ENCODE data around the gene KCNB1. TPM values are rescaled to one million over a fixed set of nuclear protein-coding genes. Genes with fewer than 3 reads are reported as not detected.

The KCNB1 gene
- total RNA-seq, 2 donors from 2014 or later: not detected

DNA sequence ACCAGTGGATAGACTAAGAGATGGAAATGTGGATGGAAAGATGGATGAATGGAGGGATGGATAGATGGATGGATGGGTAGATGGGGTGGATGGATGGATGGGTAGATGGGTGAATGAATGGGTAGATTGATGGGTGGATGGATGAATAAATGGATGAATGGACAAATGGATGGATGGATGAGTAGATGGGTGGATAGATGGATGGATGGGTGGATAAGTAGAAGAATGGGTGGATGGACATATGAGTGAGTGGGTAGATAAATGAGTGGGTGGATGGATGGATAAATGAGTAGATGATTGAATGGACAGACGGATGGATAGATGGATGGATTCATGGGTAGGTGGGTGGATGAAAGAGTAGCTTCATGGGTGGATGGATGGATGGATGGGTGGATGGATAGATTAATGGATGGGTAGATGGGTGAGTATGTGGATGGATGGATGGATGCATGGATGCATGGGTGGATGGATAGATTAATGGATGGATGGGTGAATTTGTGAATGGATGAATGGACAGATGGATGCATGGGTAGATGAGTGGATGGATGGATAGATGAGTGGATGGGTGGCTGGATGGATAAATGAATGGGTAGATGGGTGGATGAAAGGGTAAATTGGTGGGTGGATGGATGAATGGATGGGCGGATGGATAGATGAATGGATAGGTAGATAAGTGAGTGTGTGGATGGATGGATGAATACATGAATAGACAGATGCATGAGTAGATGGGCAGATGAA, 29.5 kb upstream of the KCNB1 start:
- no peak overlapping the region for H3K27ac Mint-ChIP-seq
- H3K36me3 Mint-ChIP-seq (ENCODE audit: low read depth): no peaks in the 10 kb centered on the region
- peaks cover 26% of the 10 kb centered on the region for H3K27me3 Mint-ChIP-seq
- H3K4me1 Mint-ChIP-seq: peaks cover 3% of the 10 kb centered on the region
- no peak overlapping the region for H3K4me3 Mint-ChIP-seq
- no peaks in the 10 kb centered on the region for H3K9me3 Mint-ChIP-seq
- ATAC-seq (replicated peaks): no peak

DNA sequence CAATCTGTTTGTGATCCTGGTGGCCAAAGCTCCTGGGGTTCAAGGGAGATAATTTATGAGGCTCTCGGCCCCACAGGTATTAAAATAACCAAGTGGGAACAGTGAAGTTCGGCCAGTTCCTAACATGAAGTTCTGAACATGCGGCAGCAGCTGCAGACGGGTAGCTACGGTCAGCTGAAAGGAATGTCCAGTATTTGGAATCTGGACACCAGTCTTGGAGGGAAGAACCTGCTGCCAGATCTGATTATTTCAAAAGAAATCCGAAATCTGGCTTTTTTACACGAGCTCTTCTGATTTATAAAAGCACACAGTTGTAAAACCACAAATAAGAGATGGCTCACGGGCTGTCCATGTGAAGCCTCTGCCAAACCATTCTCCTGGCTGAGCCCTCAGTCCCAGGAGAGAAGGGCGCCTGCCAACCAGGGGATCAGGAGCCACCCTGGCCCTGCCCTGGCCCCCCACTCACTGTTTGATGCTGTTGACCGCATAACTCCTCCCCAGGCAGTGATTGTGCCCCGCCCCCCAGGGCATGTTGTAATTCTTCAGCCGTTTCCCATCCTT, 28.2 kb upstream of the KCNB1 start:
- no peaks in the 10 kb centered on the region for H3K36me3 Mint-ChIP-seq (ENCODE audit: low read depth)
- H3K4me3 Mint-ChIP-seq: no peak overlapping the region
- no peak for ATAC-seq (replicated peaks)
- H3K27me3 Mint-ChIP-seq: peaks cover 33% of the 10 kb centered on the region
- H3K9me3 Mint-ChIP-seq: no peaks in the 10 kb centered on the region
- H3K4me1 Mint-ChIP-seq: peaks cover 3% of the 10 kb centered on the region
- H3K27ac Mint-ChIP-seq: no peak overlapping the region

DNA sequence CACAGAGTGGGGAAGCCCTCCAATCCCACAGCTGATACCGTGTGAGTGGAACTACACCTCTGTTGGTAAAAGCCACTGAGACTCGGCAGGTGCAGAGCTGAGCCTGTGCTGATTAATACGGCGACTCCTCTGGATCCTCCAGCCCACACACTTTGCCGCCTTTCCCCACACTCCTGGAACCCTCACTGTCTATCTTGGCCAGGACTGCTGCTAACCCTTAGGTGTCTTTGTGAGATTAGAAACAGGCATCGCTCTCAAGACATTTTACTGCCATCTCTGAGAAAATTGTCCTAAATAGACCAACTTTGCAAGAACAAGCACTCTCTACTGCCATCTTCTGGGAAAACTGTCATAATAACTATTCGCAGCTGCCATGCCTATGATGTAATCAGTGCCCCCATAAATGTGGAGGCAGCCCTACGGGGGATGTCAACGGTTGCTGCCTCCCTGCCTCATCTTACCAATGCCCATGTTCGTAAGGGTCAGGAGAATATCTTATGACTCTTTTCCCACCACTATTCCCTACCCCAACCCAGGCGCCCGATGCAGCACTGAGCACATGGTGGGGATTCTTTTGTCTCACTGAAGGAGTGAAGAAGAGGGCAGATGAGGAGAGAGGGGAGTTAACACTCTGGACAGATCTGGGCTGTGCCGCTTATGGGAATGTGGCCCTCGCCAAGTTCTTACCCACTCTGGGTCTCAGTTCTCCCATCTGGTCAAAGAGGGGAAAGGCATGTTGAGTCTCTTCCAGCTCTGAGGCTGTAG, 26.1 kb upstream of the KCNB1 start:
- Mint-ChIP-seq H3K27me3 (peaks cover 26% of the 10 kb centered on the region), H3K27ac (no peak overlapping the region), H3K9me3 (no peaks in the 10 kb centered on the region), H3K4me3 (no peak overlapping the region), H3K4me1 (peaks cover 3% of the 10 kb centered on the region), H3K36me3 (ENCODE audit: low read depth) (no peaks in the 10 kb centered on the region)
- peak; percentile 39 for ATAC-seq (replicated peaks)

DNA sequence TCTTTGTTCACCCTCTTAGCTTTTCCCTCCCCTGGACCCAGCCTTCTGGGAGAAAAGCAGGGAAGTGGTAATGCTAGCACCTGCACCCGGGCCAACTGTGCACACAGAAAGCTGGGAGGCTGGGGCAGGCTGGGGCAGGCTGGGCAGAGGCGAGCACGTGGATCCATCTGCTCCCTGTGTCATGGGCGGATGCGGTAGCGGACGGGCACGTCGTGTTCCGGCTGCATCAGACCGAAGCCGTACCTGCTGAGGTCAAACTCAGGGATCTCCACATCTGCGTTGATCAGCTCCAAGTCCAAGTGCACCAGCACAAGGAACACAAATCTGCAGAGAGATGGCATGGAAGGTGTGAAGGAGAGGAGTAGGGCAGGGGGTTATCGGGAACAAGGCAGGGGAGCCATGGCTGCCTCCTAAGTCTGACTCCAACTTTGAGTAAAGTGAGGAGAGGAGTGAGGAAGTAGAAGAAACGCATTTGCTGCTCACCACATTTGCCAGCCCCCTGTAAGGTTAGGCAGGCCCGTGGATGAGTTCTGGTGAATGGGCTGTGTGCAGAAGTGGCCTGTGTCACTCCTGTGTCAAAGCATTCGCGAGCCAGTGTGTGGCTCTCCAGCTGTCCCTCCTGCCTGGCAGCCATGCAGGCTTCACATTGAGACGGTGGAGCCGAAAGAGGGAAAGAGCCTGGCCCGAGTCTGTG, 25.4 kb upstream of the KCNB1 start:
- no peak for ATAC-seq (replicated peaks)

DNA sequence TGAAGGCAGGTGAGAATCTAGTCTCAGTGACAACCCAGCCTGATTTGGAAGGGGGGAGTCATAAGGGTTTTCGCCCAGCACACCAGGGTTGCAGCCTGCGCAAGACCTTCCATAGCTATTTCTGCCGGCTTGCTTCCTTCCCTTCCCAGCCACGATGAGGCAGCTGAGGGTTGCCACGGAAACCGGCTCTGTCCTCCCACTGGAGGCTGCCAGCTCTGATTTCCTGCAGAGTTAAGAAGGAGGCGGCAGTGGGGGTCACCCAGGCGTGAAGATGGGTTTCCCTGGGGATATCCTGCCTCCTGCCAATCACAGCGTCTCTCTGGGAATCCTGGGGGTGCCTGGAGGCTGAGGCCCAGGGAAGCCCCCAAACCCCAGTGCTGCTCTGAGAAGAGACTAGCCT, 23.1 kb upstream of the KCNB1 start:
- peaks cover 32% of the 10 kb centered on the region for H3K27me3 Mint-ChIP-seq
- no peak overlapping the region for H3K27ac Mint-ChIP-seq
- no peaks in the 10 kb centered on the region for H3K9me3 Mint-ChIP-seq
- H3K36me3 Mint-ChIP-seq (ENCODE audit: low read depth): no peaks in the 10 kb centered on the region
- peaks cover 3% of the 10 kb centered on the region for H3K4me1 Mint-ChIP-seq
- H3K4me3 Mint-ChIP-seq: no peak overlapping the region
- no peak for ATAC-seq (replicated peaks)

More for the DNA sequence above, 25.4 kb upstream of the KCNB1 start:
- no peaks in the 10 kb centered on the region for H3K36me3 Mint-ChIP-seq (ENCODE audit: low read depth)
- peaks cover 28% of the 10 kb centered on the region for H3K27me3 Mint-ChIP-seq
- no peak overlapping the region for H3K4me3 Mint-ChIP-seq
- no peaks in the 10 kb centered on the region for H3K9me3 Mint-ChIP-seq
- peaks cover 3% of the 10 kb centered on the region for H3K4me1 Mint-ChIP-seq
- H3K27ac Mint-ChIP-seq: no peak overlapping the region

DNA sequence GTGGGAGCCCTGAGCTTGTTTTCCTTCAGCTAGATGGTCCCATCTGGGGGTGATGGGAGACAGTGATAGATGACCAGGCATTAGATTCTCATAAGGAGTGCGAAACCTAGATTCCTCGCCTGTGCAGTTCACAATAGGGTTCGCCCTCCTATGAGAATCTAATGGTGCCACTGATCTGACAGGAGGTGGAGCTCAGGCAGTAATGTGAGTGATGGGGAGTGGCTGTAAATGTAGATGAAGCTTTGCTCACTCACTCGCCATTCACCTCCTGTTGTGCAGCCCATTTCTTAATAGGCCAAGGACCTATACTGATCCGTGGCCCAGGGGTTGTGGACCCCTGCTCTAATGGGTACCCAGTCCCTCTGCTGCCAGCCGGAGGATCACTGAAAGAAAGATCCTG, 20.7 kb upstream of the KCNB1 start:
- H3K4me1 Mint-ChIP-seq: no peaks in the 10 kb centered on the region
- peaks cover 25% of the 10 kb centered on the region for H3K27me3 Mint-ChIP-seq
- H3K9me3 Mint-ChIP-seq: no peaks in the 10 kb centered on the region
- H3K27ac Mint-ChIP-seq: no peak overlapping the region
- no peak for ATAC-seq (replicated peaks)
- no peak overlapping the region for H3K4me3 Mint-ChIP-seq
- no peaks in the 10 kb centered on the region for H3K36me3 Mint-ChIP-seq (ENCODE audit: low read depth)

DNA sequence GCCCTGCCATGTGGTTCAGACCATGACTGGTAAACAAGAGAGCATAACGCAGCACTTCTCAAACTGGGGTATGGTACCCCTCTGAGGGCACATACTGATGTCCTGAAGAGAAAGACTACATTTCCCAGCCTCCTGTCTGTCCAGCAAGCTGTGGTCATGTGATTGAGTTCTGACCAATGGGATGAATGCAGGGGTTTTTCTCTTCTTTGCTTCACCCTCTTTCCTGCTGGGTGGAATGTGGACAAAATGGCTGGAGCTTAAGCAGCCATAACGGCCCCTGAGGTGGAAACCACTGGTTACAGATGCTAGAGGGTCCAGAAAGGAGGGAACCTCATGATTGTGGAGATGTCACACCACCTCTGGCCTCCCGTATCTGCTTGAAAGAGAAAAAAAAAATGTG, 19.4 kb upstream of the KCNB1 start:
- ATAC-seq (replicated peaks): no peak
- Mint-ChIP-seq H3K9me3 (no peaks in the 10 kb centered on the region), H3K4me1 (no peaks in the 10 kb centered on the region), H3K27me3 (peaks cover 26% of the 10 kb centered on the region), H3K36me3 (ENCODE audit: low read depth) (no peaks in the 10 kb centered on the region), H3K4me3 (no peak overlapping the region), H3K27ac (no peak overlapping the region)

DNA sequence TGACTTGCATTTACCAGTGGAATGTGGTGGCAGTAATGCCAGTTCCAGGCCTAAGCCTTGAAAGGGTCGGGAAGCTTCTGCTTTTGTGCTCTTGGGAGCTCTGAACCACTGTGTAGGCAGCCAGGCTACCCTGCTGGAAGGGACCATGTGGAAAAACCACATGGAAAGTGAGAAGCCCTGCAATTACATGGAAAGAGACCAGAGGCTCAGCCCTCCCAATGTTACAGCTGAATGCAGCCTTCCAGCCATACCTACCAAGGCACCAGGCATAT, 14.9 kb upstream of the KCNB1 start:
- Mint-ChIP-seq H3K4me3 (no peak overlapping the region), H3K9me3 (no peaks in the 10 kb centered on the region), H3K4me1 (no peaks in the 10 kb centered on the region), H3K27ac (no peak overlapping the region), H3K27me3 (peaks cover 29% of the 10 kb centered on the region), H3K36me3 (ENCODE audit: low read depth) (no peaks in the 10 kb centered on the region)
- no peak for ATAC-seq (replicated peaks)

DNA sequence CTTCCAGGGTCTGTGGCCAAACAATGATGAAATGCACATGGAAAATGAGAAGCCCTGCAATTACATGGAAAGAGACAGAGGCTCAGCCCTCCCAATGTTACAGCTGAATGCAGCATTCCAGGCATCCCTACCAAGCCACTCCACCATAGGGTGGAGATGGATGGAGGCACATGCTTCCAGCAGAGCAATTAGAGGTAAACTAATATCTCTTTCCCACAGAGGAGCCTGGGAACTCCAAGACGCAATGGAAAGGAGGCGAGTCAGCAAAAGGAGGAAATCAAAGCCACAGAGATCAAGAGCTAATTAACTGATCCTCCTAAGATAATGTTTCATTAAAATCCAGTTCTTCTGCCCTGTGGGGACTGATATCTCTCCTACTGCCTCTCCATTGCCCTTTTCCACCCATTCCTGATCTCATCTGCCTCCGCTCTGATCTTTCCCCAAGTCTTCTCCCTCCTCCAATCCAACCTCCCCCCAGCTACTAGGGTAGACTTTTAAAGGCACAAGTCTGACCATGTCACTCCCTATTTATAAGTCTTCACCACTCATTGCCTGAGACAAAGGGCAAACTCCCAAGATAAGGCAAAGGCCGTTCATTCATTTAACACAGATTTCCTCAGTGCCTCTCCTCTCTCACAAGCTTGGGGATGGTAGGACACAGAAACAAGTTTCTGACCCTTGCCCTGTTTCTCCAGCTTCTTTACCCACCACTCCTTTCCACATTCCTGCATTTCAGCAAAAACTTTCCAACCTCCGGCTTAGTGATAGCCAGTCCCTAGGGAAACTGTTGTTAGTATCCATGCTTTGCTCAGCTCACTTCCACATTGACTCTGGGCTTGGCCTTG, 14.3 kb upstream of the KCNB1 start:
- no peaks in the 10 kb centered on the region for H3K9me3 Mint-ChIP-seq
- no peaks in the 10 kb centered on the region for H3K36me3 Mint-ChIP-seq (ENCODE audit: low read depth)
- H3K27me3 Mint-ChIP-seq: peaks cover 34% of the 10 kb centered on the region
- H3K4me1 Mint-ChIP-seq: no peaks in the 10 kb centered on the region
- no peak overlapping the region for H3K4me3 Mint-ChIP-seq
- ATAC-seq (replicated peaks): no peak
- no peak overlapping the region for H3K27ac Mint-ChIP-seq

DNA sequence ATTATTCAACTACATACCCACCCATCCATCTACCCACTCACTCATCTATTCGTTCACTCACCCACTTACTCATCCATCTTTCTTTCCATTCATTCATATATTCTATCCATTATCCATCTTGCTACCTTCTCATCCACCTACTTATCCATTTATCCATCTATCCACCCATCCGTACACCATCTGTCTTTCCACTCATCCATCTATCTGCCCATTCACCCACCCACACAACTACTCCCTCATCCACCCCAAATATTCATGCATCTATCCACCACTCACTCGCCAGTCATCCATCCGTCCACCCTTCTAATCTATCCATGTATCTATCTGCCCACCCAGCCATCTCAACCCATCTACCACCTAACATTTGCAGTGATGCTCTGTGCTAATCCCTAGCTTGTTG, 13.6 kb upstream of the KCNB1 start:
- Mint-ChIP-seq H3K36me3 (ENCODE audit: low read depth) (no peaks in the 10 kb centered on the region), H3K4me1 (no peaks in the 10 kb centered on the region), H3K27ac (no peak overlapping the region), H3K9me3 (no peaks in the 10 kb centered on the region), H3K27me3 (peaks cover 35% of the 10 kb centered on the region), H3K4me3 (no peak overlapping the region)
- no peak for ATAC-seq (replicated peaks)

DNA sequence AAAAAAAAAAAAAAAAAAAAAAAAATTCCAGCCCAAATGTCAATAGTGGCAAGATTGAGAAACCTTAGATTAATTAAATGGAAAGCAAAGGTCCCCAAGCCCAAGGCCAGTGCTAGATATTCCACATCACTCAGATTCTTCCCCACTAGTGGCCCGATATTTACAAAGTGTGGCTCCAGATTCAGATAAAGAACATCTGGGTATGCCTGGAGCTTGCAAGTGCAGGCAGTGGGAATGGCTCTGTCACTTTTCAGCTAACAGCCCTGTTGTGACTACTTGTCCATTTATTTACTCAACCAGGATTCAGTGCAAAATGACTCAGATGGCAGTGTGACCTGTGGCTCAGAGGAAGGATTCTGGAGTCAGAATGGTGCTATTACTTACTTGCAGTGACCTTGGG, 8.2 kb upstream of the KCNB1 start:
- no peak overlapping the region for H3K4me3 Mint-ChIP-seq
- H3K27ac Mint-ChIP-seq: no peak overlapping the region
- H3K9me3 Mint-ChIP-seq: peaks cover 9% of the 10 kb centered on the region
- peaks cover 48% of the 10 kb centered on the region for H3K27me3 Mint-ChIP-seq
- no peak for ATAC-seq (replicated peaks)
- H3K4me1 Mint-ChIP-seq: no peaks in the 10 kb centered on the region
- H3K36me3 Mint-ChIP-seq (ENCODE audit: low read depth): no peaks in the 10 kb centered on the region

DNA sequence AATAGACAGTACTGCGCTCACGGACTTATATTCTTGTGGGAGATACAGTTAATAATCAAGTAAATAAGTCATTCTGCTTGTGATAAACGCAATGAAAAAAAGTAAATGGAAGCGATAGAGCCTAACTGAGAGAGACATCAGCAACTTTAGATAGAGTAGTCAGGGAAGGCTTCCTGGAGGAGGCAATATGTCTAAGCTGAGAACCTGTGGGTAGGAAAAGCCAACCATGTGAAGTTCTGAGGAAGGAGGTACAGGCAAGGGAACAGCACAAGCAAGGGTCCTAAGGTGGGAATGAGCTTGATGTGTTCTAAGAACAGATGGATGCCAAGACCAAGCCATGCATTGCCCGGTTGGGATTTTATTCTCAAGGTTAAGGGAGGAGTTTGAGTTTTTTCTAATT, 7.2 kb upstream of the KCNB1 start:
- Mint-ChIP-seq H3K4me3 (no peak overlapping the region), H3K9me3 (peaks cover 9% of the 10 kb centered on the region), H3K36me3 (ENCODE audit: low read depth) (no peaks in the 10 kb centered on the region), H3K27ac (no peak overlapping the region), H3K4me1 (peaks cover under 1% of the 10 kb centered on the region), H3K27me3 (peaks cover 51% of the 10 kb centered on the region)
- no peak for ATAC-seq (replicated peaks)

DNA sequence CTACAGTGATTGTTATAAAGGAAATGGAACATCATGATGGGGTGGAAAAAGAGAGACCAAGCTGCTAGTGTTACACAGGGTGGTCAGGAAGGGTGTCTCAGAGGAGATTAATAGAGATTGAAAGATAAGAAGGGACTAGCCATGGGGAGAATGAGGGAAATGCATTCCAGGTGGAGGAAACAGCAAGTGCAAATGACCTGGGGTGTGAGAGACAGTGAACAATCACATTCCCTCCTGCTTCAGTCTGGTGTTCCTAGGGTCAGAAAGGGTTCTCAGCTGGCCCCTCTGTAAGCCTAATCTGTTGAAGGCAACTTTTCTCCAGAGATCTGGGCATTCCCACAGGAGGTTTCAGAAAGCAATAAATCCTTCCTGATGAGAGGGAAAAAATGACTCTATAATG, 3.6 kb upstream of the KCNB1 start:
- ATAC-seq (replicated peaks): no peak
- peaks cover 55% of the 10 kb centered on the region for H3K27me3 Mint-ChIP-seq
- no peak overlapping the region for H3K4me3 Mint-ChIP-seq
- no peaks in the 10 kb centered on the region for H3K36me3 Mint-ChIP-seq (ENCODE audit: low read depth)
- H3K4me1 Mint-ChIP-seq: peaks cover 7% of the 10 kb centered on the region
- H3K27ac Mint-ChIP-seq: no peak overlapping the region
- peaks cover 9% of the 10 kb centered on the region for H3K9me3 Mint-ChIP-seq

DNA sequence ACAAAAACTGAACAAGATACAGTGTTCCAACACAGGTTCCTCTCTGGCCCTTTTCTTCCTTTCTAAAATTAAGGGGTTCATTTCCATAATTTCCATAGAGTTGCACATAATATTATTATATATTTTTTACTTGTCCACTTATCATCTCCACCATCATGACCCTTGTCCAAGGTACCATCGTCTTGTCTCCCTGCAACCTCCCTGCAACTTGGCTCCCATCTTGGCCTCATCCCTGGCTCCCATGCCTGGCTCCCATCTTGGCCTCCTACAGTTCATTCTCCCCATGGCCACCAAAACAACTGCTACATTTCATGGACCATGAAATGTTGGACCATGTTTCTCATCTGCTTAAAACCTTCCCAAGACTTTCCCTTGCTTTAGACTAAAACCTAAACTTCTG, 3.1 kb upstream of the KCNB1 start:
- peaks cover 60% of the 10 kb centered on the region for H3K27me3 Mint-ChIP-seq
- peaks cover 7% of the 10 kb centered on the region for H3K4me1 Mint-ChIP-seq
- no peaks in the 10 kb centered on the region for H3K36me3 Mint-ChIP-seq (ENCODE audit: low read depth)
- H3K27ac Mint-ChIP-seq: no peak overlapping the region
- peaks cover 9% of the 10 kb centered on the region for H3K9me3 Mint-ChIP-seq
- ATAC-seq (replicated peaks): no peak
- no peak overlapping the region for H3K4me3 Mint-ChIP-seq
